GM23338 (cell line): ENCODE measurements around the gene RNF44. TPM values are rescaled to one million over a fixed set of nuclear protein-coding genes. Genes with fewer than 3 reads are reported as not detected.

ENCODE experiments used
- ATAC-seq: fragments of 200-7000 bp; cut with Tn5 transposase; 3 replicates; pipeline ENCODE4 v1.9.1; 2020
- DNase-seq: peaks from one replicate; pipeline ENCODE4 v3.0.0-alpha.2; 2015; ENCODE audit warnings: low spot score
- H2AFZ ChIP-seq: fragments of 200-600 bp; sonication (generic); 2 replicates; pipeline ENCODE4 v1.8.0; 2016; ENCODE audit warnings: antibody characterized with exemption, mild to moderate bottlenecking, moderate library complexity
- H3F3A ChIP-seq: fragments of 200-600 bp; sonication (generic); replicated peaks from 2 replicates; pipeline ENCODE4 v1.8.0; 2017; ENCODE audit warnings: antibody characterized with exemption, mixed run types, low read depth
- H3K27ac ChIP-seq: fragments of 200-600 bp; sonication (generic); 2 replicates; pipeline ENCODE4 v1.6.1; 2016; ENCODE audit warnings: low read depth
- H3K27me3 ChIP-seq: fragments of 200-600 bp; sonication (generic); 2 replicates; pipeline ENCODE4 v1.8.0; 2016; ENCODE audit warnings: mild to moderate bottlenecking, mixed run types, moderate library complexity; ENCODE audit not compliant: insufficient read depth
- H3K36me3 ChIP-seq: fragments of 200-600 bp; sonication (generic); 2 replicates; pipeline ENCODE4 v1.8.0; 2016; ENCODE audit warnings: mild to moderate bottlenecking; ENCODE audit not compliant: insufficient read depth
- H3K4me1 ChIP-seq: fragments of 200-600 bp; sonication (generic); 2 replicates; pipeline ENCODE4 v1.8.0; 2016; ENCODE audit warnings: mild to moderate bottlenecking, moderate library complexity; ENCODE audit not compliant: insufficient read depth
- H3K4me2 ChIP-seq: fragments of 200-600 bp; sonication (generic); 2 replicates; pipeline ENCODE4 v1.7.1; 2017; ENCODE audit warnings: mixed run types
- H3K4me3 ChIP-seq: fragments of 200-600 bp; sonication (generic); 2 replicates; pipeline ENCODE4 v1.6.1; 2016; ENCODE audit warnings: mixed run types
- H3K79me2 ChIP-seq: fragments of 200-600 bp; sonication (generic); replicated peaks from 2 replicates; pipeline ENCODE4 v1.8.0; 2017; ENCODE audit warnings: mild to moderate bottlenecking; ENCODE audit not compliant: insufficient read depth
- H3K9me2 ChIP-seq: fragments of 200-600 bp; sonication (generic); 2 replicates; pipeline ENCODE4 v1.8.0; 2017; ENCODE audit not compliant: insufficient read depth
- H4K20me1 ChIP-seq: fragments of 200-600 bp; sonication (generic); replicated peaks from 2 replicates; pipeline ENCODE4 v1.8.0; 2017; ENCODE audit warnings: mild to moderate bottlenecking; ENCODE audit not compliant: insufficient read depth
- H3K27ac Mint-ChIP-seq: 2 replicates; pipeline ENCODE4 v1.8.0; 2020; ENCODE audit warnings: inconsistent platforms, mild to moderate bottlenecking, moderate library complexity, mixed read lengths
- H3K27me3 Mint-ChIP-seq: 3 replicates; pipeline ENCODE4 v1.8.0; 2022; ENCODE audit warnings: low read depth, mild to moderate bottlenecking, moderate library complexity, mixed read lengths, inconsistent platforms; ENCODE audit not compliant: insufficient read depth, poor library complexity
- H3K36me3 Mint-ChIP-seq: 3 replicates; pipeline ENCODE4 v1.8.0; 2021; ENCODE audit warnings: low read depth, mild to moderate bottlenecking, inconsistent platforms, moderate library complexity, mixed read lengths
- H3K4me1 Mint-ChIP-seq: 3 replicates; pipeline ENCODE4 v1.8.0; 2020; ENCODE audit warnings: mild to moderate bottlenecking, inconsistent platforms, mixed read lengths
- H3K4me3 Mint-ChIP-seq: 3 replicates; pipeline ENCODE4 v1.8.0; 2021; ENCODE audit warnings: moderate library complexity, mild to moderate bottlenecking, inconsistent platforms, mixed read lengths
- H3K9me3 Mint-ChIP-seq: 3 replicates; pipeline ENCODE4 v1.8.0; 2020; ENCODE audit warnings: moderate library complexity, mild to moderate bottlenecking, inconsistent platforms, mixed read lengths
- EZH2 ChIP-seq: fragments of 200-600 bp; sonication (generic); IDR thresholded peaks from one replicate; pipeline ENCODE4 v1.8.0; 2017; ENCODE audit warnings: antibody characterized with exemption, mild to moderate bottlenecking, low read depth; ENCODE audit not compliant: unreplicated experiment
- ZNF114 ChIP-seq: fragments of 250-450 bp; sonication (Bioruptor Pico); IDR thresholded peaks from 2 replicates; pipeline ENCODE4 v1.5.0; 2020; ENCODE audit warnings: mild to moderate bottlenecking, moderate library complexity
- ZNF331 ChIP-seq: fragments of 250-450 bp; sonication (Bioruptor Pico); IDR thresholded peaks from 2 replicates; pipeline ENCODE4 v1.5.0; 2020; ENCODE audit warnings: low read depth, mild to moderate bottlenecking, moderate library complexity
- polyA plus RNA-seq: library from polyadenylated mRNA; unstranded; fragments of >200 nt; fragmentation: Nextera tagmentation; extraction: Ambion mirVana; gene quantifications from 2 replicates; pipeline ENCODE4 v1.2.1, GENCODE V29; 2016
- total RNA-seq: library from RNA; depleted of rRNA; stranded (reverse); fragments of >200 nt; shearing (Covaris generic); gene quantifications from 2 replicates; pipeline ENCODE4 v1.2.3, GENCODE V29; 2014
- TF ChIP-seq, protein P1 (sequence below), 2 experiments: fragments of 200-600 bp in 1 of 2; sonication (generic) in 1 of 2; conservative IDR thresholded peaks; 2 replicates each; pipeline versions ENCODE4 v1.5.1 to v1.6.1; 2016 to 2017; ENCODE audit warnings: antibody characterized with exemption in 2 of 2, low read depth in 2 of 2, mild to moderate bottlenecking in 2 of 2, moderate library complexity in 1 of 2
- TF ChIP-seq, protein P2 (sequence below): fragments of 250-450 bp; sonication (Bioruptor Pico); IDR thresholded peaks from 2 replicates; pipeline ENCODE4 v1.5.0; 2020; ENCODE audit warnings: mild to moderate bottlenecking, moderate library complexity

RNF44 gene
- total and polyA plus RNA-seq, 2 experiments from 2014 or later = 56.7 to 104 TPM

DNA sequence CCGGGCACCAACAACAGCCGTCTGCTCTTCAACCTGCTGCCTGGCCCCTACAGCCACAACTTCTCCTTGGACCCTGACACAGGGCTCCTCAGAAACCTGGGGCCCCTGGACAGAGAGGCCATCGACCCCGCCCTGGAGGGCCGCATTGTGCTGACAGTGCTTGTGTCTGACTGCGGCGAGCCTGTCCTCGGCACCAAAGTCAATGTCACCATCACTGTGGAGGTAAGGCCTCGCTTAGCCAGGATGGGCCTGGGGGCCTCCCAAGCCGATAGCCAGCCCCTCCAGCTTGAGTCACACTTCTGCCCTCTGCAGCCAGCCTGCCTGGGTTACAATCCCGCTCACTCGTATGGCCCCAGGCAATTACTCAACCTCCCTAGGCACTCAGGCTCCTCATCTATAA lies 44.2 kb upstream of the RNF44 start:
- no peak overlapping the region for H3K4me3 ChIP-seq
- Mint-ChIP-seq H3K9me3 (peaks cover 23% of the 10 kb centered on the region), H3K4me1 (peaks cover 5% of the 10 kb centered on the region; the same call in 1 of the 3 replicates), H3K27ac (no peak overlapping the region), H3K27me3 (peaks cover 19% of the 10 kb centered on the region), H3K36me3 (no peaks in the 10 kb centered on the region), H3K4me3 (no peak overlapping the region)
- no peaks in the 10 kb centered on the region for H3K9me2 ChIP-seq
- no peaks in the 10 kb centered on the region for H3K4me1 ChIP-seq
- H2AFZ ChIP-seq = no peak overlapping the region
- H3F3A ChIP-seq = no peaks in the 10 kb centered on the region
- no peak for TF ChIP-seq ZNF114
- TF ChIP-seq ZNF331 (CRISPR knock-in tag) = no peak
- TF ChIP-seq, protein P1, sequence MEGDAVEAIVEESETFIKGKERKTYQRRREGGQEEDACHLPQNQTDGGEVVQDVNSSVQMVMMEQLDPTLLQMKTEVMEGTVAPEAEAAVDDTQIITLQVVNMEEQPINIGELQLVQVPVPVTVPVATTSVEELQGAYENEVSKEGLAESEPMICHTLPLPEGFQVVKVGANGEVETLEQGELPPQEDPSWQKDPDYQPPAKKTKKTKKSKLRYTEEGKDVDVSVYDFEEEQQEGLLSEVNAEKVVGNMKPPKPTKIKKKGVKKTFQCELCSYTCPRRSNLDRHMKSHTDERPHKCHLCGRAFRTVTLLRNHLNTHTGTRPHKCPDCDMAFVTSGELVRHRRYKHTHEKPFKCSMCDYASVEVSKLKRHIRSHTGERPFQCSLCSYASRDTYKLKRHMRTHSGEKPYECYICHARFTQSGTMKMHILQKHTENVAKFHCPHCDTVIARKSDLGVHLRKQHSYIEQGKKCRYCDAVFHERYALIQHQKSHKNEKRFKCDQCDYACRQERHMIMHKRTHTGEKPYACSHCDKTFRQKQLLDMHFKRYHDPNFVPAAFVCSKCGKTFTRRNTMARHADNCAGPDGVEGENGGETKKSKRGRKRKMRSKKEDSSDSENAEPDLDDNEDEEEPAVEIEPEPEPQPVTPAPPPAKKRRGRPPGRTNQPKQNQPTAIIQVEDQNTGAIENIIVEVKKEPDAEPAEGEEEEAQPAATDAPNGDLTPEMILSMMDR (conservative IDR thresholded peaks at IDR 0.05; ENCODE audit: low read depth in 2 of 2) = 0 out of 4 replicates have a peak, but pooled peaks of 1 of the 2 experiments have one; percentile 11
- no peak for TF ChIP-seq EZH2
- TF ChIP-seq, protein P2, sequence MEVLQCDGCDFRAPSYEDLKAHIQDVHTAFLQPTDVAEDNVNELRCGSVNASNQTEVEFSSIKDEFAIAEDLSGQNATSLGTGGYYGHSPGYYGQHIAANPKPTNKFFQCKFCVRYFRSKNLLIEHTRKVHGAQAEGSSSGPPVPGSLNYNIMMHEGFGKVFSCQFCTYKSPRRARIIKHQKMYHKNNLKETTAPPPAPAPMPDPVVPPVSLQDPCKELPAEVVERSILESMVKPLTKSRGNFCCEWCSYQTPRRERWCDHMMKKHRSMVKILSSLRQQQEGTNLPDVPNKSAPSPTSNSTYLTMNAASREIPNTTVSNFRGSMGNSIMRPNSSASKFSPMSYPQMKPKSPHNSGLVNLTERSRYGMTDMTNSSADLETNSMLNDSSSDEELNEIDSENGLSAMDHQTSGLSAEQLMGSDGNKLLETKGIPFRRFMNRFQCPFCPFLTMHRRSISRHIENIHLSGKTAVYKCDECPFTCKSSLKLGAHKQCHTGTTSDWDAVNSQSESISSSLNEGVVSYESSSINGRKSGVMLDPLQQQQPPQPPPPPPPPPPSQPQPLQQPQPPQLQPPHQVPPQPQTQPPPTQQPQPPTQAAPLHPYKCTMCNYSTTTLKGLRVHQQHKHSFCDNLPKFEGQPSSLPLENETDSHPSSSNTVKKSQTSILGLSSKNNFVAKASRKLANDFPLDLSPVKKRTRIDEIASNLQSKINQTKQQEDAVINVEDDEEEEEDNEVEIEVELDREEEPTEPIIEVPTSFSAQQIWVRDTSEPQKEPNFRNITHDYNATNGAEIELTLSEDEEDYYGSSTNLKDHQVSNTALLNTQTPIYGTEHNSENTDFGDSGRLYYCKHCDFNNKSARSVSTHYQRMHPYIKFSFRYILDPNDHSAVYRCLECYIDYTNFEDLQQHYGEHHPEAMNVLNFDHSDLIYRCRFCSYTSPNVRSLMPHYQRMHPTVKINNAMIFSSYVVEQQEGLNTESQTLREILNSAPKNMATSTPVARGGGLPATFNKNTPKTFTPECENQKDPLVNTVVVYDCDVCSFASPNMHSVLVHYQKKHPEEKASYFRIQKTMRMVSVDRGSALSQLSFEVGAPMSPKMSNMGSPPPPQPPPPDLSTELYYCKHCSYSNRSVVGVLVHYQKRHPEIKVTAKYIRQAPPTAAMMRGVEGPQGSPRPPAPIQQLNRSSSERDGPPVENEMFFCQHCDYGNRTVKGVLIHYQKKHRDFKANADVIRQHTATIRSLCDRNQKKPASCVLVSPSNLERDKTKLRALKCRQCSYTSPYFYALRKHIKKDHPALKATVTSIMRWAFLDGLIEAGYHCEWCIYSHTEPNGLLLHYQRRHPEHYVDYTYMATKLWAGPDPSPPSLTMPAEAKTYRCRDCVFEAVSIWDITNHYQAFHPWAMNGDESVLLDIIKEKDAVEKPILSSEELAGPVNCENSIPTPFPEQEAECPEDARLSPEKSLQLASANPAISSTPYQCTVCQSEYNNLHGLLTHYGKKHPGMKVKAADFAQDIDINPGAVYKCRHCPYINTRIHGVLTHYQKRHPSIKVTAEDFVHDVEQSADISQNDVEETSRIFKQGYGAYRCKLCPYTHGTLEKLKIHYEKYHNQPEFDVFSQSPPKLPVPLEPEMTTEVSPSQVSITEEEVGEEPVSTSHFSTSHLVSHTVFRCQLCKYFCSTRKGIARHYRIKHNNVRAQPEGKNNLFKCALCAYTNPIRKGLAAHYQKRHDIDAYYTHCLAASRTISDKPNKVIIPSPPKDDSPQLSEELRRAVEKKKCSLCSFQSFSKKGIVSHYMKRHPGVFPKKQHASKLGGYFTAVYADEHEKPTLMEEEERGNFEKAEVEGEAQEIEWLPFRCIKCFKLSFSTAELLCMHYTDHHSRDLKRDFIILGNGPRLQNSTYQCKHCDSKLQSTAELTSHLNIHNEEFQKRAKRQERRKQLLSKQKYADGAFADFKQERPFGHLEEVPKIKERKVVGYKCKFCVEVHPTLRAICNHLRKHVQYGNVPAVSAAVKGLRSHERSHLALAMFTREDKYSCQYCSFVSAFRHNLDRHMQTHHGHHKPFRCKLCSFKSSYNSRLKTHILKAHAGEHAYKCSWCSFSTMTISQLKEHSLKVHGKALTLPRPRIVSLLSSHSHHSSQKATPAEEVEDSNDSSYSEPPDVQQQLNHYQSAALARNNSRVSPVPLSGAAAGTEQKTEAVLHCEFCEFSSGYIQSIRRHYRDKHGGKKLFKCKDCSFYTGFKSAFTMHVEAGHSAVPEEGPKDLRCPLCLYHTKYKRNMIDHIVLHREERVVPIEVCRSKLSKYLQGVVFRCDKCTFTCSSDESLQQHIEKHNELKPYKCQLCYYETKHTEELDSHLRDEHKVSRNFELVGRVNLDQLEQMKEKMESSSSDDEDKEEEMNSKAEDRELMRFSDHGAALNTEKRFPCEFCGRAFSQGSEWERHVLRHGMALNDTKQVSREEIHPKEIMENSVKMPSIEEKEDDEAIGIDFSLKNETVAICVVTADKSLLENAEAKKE (CRISPR knock-in tag) = no peak
- no peaks in the 10 kb centered on the region; the same call in 1 of the 2 replicates for H3K36me3 ChIP-seq
- H3K27ac ChIP-seq = no peak overlapping the region
- no peaks in the 10 kb centered on the region for H3K79me2 ChIP-seq
- no peaks in the 10 kb centered on the region; the same call in 1 of the 2 replicates for H4K20me1 ChIP-seq
- H3K4me2 ChIP-seq = no peak overlapping the region
- DNase-seq (no peak), ATAC-seq (no peak)
- H3K27me3 ChIP-seq = no peaks in the 10 kb centered on the region
